Ishikawa (cell line): Measurements from ENCODE around the gene NEK7.

Source experiments
- EP300 ChIP-seq: IDR thresholded peaks from 2 replicates; pipeline ENCODE4 v1.6.1; 2012; ENCODE audit warnings: borderline replicate concordance
- MAX ChIP-seq: IDR thresholded peaks from 2 replicates; pipeline ENCODE4 v1.6.1; 2012
- NFIC ChIP-seq: IDR thresholded peaks from 2 replicates; pipeline ENCODE4 v1.6.1; 2012
- RAD21 ChIP-seq: IDR thresholded peaks from 2 replicates; pipeline ENCODE4 v1.6.1; 2012; ENCODE audit warnings: low read depth
- TAF1 ChIP-seq: IDR thresholded peaks from 2 replicates; pipeline ENCODE4 v1.6.1; 2012; ENCODE audit warnings: low read depth, mild to moderate bottlenecking

GRCh38 chr1:198135366-198135765 lies 21.4 kb upstream of the NEK7 start:
- TF ChIP-seq RAD21 (no peak), TAF1 (no peak), EP300 (no peak), MAX (no peak), NFIC (no peak)
